Liver (tissue), 9 donors: Measurements from ENCODE around the gene APBA1. TPM values are rescaled to one million over a fixed set of nuclear protein-coding genes. Genes with fewer than 3 reads are reported as not detected.

Experiments
- DNase-seq: peaks from one replicate; pipeline ENCODE4 v3.0.0-alpha.2; 2017; ENCODE audit warnings: low spot score
- H3K27ac ChIP-seq, 2 donors: one replicate each; pipeline ENCODE4 v1.7.0; 2013; ENCODE audit warnings: inconsistent platforms in 2 of 2, low read length in 2 of 2, control low read depth in 1 of 2, low read depth in 1 of 2, mild to moderate bottlenecking in 1 of 2
- H3K27me3 ChIP-seq, 4 donors: one replicate each; pipeline versions ENCODE4 v1.6.1 to v1.7.0; 2013; ENCODE audit warnings: low read length in 3 of 4, inconsistent platforms in 1 of 4, mild to moderate bottlenecking in 1 of 4, moderate library complexity in 1 of 4; ENCODE audit not compliant: control insufficient read depth in 4 of 4, insufficient read depth in 4 of 4
- H3K36me3 ChIP-seq, 4 donors: one replicate each; pipeline versions ENCODE4 v1.6.1 to v1.7.0; 2013; ENCODE audit warnings: low read length in 3 of 4, mild to moderate bottlenecking in 3 of 4, low read depth in 1 of 4, moderate library complexity in 1 of 4; ENCODE audit not compliant: control insufficient read depth in 4 of 4, insufficient read depth in 3 of 4
- H3K4me1 ChIP-seq, 4 donors: one replicate each; pipeline versions ENCODE4 v1.6.1 to v1.7.0; 2013; ENCODE audit warnings: low read length in 3 of 4, mild to moderate bottlenecking in 3 of 4, moderate library complexity in 1 of 4; ENCODE audit not compliant: control insufficient read depth in 4 of 4, insufficient read depth in 4 of 4
- H3K4me3 ChIP-seq, 3 donors: one replicate each; pipeline versions ENCODE4 v1.6.1 to v1.7.0; 2013; ENCODE audit warnings: low read length in 3 of 3, control low read depth in 1 of 3, low read depth in 1 of 3, mild to moderate bottlenecking in 1 of 3
- H3K9ac ChIP-seq, 2 donors: one replicate each; pipeline ENCODE4 v1.7.0; 2013; ENCODE audit warnings: low read length in 2 of 2, mild to moderate bottlenecking in 2 of 2, moderate library complexity in 2 of 2, control low read depth in 1 of 2, low read depth in 1 of 2
- H3K9me3 ChIP-seq, 4 donors: one replicate each; pipeline versions ENCODE4 v1.6.1 to v1.7.0; 2013; ENCODE audit warnings: low read length in 3 of 4; ENCODE audit not compliant: control insufficient read depth in 4 of 4
- EGR1 ChIP-seq, 2 donors: IDR thresholded peaks; 2 replicates each; pipeline ENCODE4 v1.6.1; 2016 to 2018; ENCODE audit warnings: antibody characterized with exemption in 2 of 2, low read depth in 2 of 2
- FOXA1 ChIP-seq: IDR thresholded peaks from 2 replicates; pipeline ENCODE4 v1.6.1; 2016; ENCODE audit warnings: antibody characterized with exemption
- FOXA2 ChIP-seq: IDR thresholded peaks from 2 replicates; pipeline ENCODE4 v1.6.1; 2016; ENCODE audit warnings: antibody characterized with exemption
- HNF4A ChIP-seq, 2 donors: conservative IDR thresholded peaks; 2 replicates each; pipeline ENCODE4 v1.6.1; 2016; ENCODE audit warnings: antibody characterized with exemption in 2 of 2, mild to moderate bottlenecking in 2 of 2
- HNF4G ChIP-seq: IDR thresholded peaks from 2 replicates; pipeline ENCODE4 v1.6.1; 2016; ENCODE audit warnings: antibody characterized with exemption
- SP1 ChIP-seq: IDR thresholded peaks from 2 replicates; pipeline ENCODE4 v1.6.1; 2018; ENCODE audit warnings: antibody characterized with exemption, mild to moderate bottlenecking
- TAF1 ChIP-seq: conservative IDR thresholded peaks from 2 replicates; pipeline ENCODE4 v1.6.1; 2016; ENCODE audit warnings: antibody characterized with exemption, mild to moderate bottlenecking
- YY1 ChIP-seq: IDR thresholded peaks from 2 replicates; pipeline ENCODE4 v1.6.1; 2016; ENCODE audit warnings: antibody characterized with exemption, mild to moderate bottlenecking
- whole genome bisulfite sequencing: extraction: QIAGEN DNeasy Blood & Tissue Kit; methylation state at CpG from one replicate; pipeline ENCODE4 v1.1.7; 2013; 5-methylcytosine and 5-hydroxymethylcytosine counted together
- polyA plus RNA-seq, 2 donors: library from polyadenylated mRNA; stranded (reverse) in 1 of 2; unstranded in 1 of 2; fragments of 200-250 nt in 1 of 2; fragments of >200 nt in 1 of 2; fragmentation: Nextera tagmentation in 1 of 2; extraction: Ambion mirVana in 1 of 2; gene quantifications; one replicate each; pipeline versions ENCODE4 v1.2.1 to v1.2.3, GENCODE V29; 2013 to 2015
- total RNA-seq, 2 donors: library from RNA; depleted of rRNA; stranded (reverse); fragments of >200 nt; gene quantifications; one replicate each; pipeline ENCODE4 v1.2.3, GENCODE V29; 2014
- TF ChIP-seq, protein P1 (sequence below): IDR thresholded peaks from 2 replicates; pipeline ENCODE4 v1.6.1; 2016; ENCODE audit warnings: antibody characterized with exemption, mild to moderate bottlenecking
- TF ChIP-seq, protein P2 (sequence below): IDR thresholded peaks from 2 replicates; pipeline ENCODE4 v1.6.1; 2016; ENCODE audit warnings: antibody characterized with exemption
- TF ChIP-seq, protein P3 (sequence below): IDR thresholded peaks from 2 replicates; pipeline ENCODE4 v1.6.1; 2016; ENCODE audit warnings: antibody characterized with exemption
- TF ChIP-seq, protein P4 (sequence below): fragments of 150-350 bp; IDR thresholded peaks from 2 replicates; pipeline ENCODE4 v1.5.1; 2017; ENCODE audit warnings: improper control_type of control experiment, low read depth, low read length; ENCODE audit not compliant: missing input control
- donor health status: healthy.
- donor health status: healthy.
- donor health status: healthy.
- donor health status: healthy.
- donor health status: healthy.

The APBA1 gene
- total and polyA plus RNA-seq, 4 donors = 2.8 to 19.0 (median 6.1) TPM

DNA sequence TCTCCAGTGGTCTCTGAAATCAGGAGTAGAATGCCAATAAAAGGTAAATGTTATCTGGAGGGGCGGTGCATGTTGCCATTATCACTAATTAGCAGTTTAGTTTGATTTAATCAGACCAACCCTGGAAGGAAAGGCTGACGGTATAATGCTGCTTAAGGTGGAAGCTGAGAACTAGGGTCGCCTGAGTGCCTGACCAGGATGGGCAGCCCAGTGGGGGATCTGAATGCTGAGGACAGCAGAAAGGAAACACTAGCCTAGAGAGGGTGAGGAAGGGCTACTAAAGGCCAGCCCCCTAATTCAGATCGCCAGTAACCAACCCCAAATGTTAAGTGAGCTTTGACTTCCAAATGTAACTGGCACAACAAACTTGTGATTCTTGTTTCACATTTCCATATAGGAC lies 172.2 kb downstream of the APBA1 start:
- H3K9me3 ChIP-seq = no peaks in the 10 kb centered on the region

DNA sequence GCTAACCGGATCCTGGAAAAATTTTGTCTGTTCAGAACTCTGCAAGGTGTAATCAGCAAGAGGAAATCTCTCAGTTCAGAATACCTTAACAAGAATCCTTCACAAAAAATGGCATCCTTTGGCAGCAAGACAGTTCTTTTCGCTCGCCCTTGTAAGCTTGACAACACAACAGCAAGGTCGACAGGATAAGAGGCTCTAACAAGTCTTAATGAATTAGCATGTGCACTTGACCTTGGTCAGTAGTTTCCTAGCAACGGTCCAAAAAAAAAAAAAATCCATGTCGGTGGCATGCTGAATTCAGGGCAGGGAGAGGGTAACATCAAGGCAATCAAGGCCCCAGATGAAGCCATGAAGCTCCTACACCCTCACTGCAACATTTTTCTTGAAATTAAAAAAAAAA lies 172.8 kb downstream of the APBA1 start:
- TF ChIP-seq, protein P1, sequence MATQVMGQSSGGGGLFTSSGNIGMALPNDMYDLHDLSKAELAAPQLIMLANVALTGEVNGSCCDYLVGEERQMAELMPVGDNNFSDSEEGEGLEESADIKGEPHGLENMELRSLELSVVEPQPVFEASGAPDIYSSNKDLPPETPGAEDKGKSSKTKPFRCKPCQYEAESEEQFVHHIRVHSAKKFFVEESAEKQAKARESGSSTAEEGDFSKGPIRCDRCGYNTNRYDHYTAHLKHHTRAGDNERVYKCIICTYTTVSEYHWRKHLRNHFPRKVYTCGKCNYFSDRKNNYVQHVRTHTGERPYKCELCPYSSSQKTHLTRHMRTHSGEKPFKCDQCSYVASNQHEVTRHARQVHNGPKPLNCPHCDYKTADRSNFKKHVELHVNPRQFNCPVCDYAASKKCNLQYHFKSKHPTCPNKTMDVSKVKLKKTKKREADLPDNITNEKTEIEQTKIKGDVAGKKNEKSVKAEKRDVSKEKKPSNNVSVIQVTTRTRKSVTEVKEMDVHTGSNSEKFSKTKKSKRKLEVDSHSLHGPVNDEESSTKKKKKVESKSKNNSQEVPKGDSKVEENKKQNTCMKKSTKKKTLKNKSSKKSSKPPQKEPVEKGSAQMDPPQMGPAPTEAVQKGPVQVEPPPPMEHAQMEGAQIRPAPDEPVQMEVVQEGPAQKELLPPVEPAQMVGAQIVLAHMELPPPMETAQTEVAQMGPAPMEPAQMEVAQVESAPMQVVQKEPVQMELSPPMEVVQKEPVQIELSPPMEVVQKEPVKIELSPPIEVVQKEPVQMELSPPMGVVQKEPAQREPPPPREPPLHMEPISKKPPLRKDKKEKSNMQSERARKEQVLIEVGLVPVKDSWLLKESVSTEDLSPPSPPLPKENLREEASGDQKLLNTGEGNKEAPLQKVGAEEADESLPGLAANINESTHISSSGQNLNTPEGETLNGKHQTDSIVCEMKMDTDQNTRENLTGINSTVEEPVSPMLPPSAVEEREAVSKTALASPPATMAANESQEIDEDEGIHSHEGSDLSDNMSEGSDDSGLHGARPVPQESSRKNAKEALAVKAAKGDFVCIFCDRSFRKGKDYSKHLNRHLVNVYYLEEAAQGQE = no peak
- TF ChIP-seq, protein P2, sequence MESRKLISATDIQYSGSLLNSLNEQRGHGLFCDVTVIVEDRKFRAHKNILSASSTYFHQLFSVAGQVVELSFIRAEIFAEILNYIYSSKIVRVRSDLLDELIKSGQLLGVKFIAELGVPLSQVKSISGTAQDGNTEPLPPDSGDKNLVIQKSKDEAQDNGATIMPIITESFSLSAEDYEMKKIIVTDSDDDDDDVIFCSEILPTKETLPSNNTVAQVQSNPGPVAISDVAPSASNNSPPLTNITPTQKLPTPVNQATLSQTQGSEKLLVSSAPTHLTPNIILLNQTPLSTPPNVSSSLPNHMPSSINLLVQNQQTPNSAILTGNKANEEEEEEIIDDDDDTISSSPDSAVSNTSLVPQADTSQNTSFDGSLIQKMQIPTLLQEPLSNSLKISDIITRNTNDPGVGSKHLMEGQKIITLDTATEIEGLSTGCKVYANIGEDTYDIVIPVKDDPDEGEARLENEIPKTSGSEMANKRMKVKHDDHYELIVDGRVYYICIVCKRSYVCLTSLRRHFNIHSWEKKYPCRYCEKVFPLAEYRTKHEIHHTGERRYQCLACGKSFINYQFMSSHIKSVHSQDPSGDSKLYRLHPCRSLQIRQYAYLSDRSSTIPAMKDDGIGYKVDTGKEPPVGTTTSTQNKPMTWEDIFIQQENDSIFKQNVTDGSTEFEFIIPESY = no peak
- no peak for TF ChIP-seq HNF4G
- TF ChIP-seq, protein P3, sequence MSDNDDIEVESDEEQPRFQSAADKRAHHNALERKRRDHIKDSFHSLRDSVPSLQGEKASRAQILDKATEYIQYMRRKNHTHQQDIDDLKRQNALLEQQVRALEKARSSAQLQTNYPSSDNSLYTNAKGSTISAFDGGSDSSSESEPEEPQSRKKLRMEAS = no peak
- TF ChIP-seq EGR1 (IDR thresholded peaks at IDR 0.05; ENCODE audit: low read depth in 2 of 2) = no peak
- no peak for TF ChIP-seq FOXA1
- TF ChIP-seq TAF1 = no peak
- TF ChIP-seq HNF4A (conservative IDR thresholded peaks at IDR 0.05) = no peak
- TF ChIP-seq, protein P4, sequence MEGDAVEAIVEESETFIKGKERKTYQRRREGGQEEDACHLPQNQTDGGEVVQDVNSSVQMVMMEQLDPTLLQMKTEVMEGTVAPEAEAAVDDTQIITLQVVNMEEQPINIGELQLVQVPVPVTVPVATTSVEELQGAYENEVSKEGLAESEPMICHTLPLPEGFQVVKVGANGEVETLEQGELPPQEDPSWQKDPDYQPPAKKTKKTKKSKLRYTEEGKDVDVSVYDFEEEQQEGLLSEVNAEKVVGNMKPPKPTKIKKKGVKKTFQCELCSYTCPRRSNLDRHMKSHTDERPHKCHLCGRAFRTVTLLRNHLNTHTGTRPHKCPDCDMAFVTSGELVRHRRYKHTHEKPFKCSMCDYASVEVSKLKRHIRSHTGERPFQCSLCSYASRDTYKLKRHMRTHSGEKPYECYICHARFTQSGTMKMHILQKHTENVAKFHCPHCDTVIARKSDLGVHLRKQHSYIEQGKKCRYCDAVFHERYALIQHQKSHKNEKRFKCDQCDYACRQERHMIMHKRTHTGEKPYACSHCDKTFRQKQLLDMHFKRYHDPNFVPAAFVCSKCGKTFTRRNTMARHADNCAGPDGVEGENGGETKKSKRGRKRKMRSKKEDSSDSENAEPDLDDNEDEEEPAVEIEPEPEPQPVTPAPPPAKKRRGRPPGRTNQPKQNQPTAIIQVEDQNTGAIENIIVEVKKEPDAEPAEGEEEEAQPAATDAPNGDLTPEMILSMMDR = no peak
- TF ChIP-seq SP1 = no peak
- peaks cover 0 to 7% (median 2%) of the 10 kb centered on the region in 4 donors for H3K4me1 ChIP-seq
- H3K27me3 ChIP-seq = no peaks in the 10 kb centered on the region
- DNase-seq = no peak
- no peak overlapping the region for H3K27ac ChIP-seq
- no peaks in the 10 kb centered on the region for H3K9me3 ChIP-seq
- WGBS = 78% methylated on average over 6 of the region's 6 CpGs
- no peak overlapping the region for H3K9ac ChIP-seq
- H3K4me3 ChIP-seq = no peak overlapping the region
- no peaks in the 10 kb centered on the region for H3K36me3 ChIP-seq

More for the DNA sequence above, 172.2 kb downstream of the APBA1 start:
- Histone ChIP-seq H3K4me3 (no peak overlapping the region), H3K9ac (no peak overlapping the region), H3K36me3 (no peaks in the 10 kb centered on the region), H3K27me3 (no peaks in the 10 kb centered on the region), H3K27ac (no peak overlapping the region), H3K4me1 (peaks cover 0 to 7% (median 3%) of the 10 kb centered on the region in 4 donors)
- WGBS = 85% methylated on average over 4 of the region's 4 CpGs
- no peak for DNase-seq
- TF ChIP-seq HNF4A (conservative IDR thresholded peaks at IDR 0.05) = no peak

DNA sequence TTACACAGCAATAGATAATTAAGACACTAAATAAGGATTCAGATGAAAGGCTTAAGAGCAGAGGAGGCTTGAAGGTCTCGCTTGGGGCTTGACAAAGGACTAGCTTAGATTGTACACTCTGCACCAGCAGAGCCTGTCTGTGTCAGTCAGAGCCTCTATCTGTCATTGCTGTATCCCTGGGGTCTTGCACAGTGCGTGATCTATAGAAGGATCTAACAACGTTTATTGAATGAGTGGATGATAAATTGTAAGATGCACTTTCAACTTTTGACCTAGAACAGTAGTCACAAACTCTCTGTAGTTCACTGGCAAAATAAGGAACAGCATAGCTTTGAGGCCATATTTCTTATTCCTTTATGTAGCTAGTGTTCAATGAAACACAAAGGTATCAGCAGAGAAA lies 173.7 kb downstream of the APBA1 start:
- WGBS = 91% methylated on average over 3 of the region's 3 CpGs
- Histone ChIP-seq H3K9me3 (no peaks in the 10 kb centered on the region), H3K36me3 (no peaks in the 10 kb centered on the region), H3K4me3 (no peak overlapping the region), H3K4me1 (peaks cover 0 to 3% (median 1%) of the 10 kb centered on the region in 4 donors), H3K27ac (no peak overlapping the region), H3K9ac (no peak overlapping the region), H3K27me3 (no peaks in the 10 kb centered on the region)
- DNase-seq = no peak
- TF ChIP-seq YY1 (no peak), FOXA2 (no peak), HNF4G (no peak)
- TF ChIP-seq, protein P1 = no peak
- TF ChIP-seq, protein P4 = no peak
